A673 (cell line): ENCODE results near the gene BOD1L1.

ENCODE experiments used
- EZH2 ChIP-seq: fragments of 200-600 bp; sonication (generic); IDR thresholded peaks from 2 replicates; pipeline ENCODE4 v1.6.1; 2017; ENCODE audit warnings: borderline replicate concordance, low read depth, mild to moderate bottlenecking, mixed read lengths, antibody characterized with exemption, low read length; ENCODE audit not compliant: poor library complexity, severe bottlenecking
- TF ChIP-seq, protein P1 (sequence below): fragments of 300-800, 200-600 bp; sonication (generic); conservative IDR thresholded peaks from 2 replicates; pipeline ENCODE4 v1.5.1; 2017; ENCODE audit warnings: low read depth, mild to moderate bottlenecking, antibody characterized with exemption, low read length, moderate library complexity, mixed read lengths

DNA sequence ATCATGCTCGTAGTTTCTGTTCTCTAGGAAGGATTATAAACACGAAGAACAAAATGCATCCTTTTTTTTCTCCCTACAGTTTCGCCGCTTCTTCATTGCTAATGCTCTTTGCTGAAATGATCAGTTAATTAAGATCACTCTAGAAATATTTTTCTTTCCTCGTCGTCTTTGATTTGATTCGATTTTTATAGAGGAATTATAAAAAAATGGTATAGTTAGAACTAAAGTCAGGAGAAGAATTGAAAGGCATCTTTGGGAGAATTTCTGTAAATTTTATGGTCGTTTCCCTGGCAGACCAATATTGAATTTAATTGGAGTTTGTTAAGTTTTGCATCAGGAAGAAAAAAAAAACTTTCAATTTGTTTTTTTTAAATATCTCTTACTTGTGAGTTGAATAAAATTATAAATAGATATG, 82.1 kb downstream of the BOD1L1 start:
- TF ChIP-seq, protein P1, sequence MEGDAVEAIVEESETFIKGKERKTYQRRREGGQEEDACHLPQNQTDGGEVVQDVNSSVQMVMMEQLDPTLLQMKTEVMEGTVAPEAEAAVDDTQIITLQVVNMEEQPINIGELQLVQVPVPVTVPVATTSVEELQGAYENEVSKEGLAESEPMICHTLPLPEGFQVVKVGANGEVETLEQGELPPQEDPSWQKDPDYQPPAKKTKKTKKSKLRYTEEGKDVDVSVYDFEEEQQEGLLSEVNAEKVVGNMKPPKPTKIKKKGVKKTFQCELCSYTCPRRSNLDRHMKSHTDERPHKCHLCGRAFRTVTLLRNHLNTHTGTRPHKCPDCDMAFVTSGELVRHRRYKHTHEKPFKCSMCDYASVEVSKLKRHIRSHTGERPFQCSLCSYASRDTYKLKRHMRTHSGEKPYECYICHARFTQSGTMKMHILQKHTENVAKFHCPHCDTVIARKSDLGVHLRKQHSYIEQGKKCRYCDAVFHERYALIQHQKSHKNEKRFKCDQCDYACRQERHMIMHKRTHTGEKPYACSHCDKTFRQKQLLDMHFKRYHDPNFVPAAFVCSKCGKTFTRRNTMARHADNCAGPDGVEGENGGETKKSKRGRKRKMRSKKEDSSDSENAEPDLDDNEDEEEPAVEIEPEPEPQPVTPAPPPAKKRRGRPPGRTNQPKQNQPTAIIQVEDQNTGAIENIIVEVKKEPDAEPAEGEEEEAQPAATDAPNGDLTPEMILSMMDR, result no peak
- TF ChIP-seq EZH2, result no peak
